GM12872 (cell line): ENCODE results near the gene MEX3D.

Experiments
- TF ChIP-seq, protein P1 (sequence below): IDR thresholded peaks from 3 replicates; pipeline ENCODE4 v1.5.1; 2011; ENCODE audit warnings: low read depth, mild to moderate bottlenecking, low read length, moderate library complexity; ENCODE audit not compliant: insufficient read depth

Gene MEX3D

GRCh38 chr19:1568320-1569019, at the start of gene MEX3D:
MEX3D (minus strand) TSS chr19:1568325; CDS start chr19:1568058, 267 bp downstream.
- TF ChIP-seq, protein P1, sequence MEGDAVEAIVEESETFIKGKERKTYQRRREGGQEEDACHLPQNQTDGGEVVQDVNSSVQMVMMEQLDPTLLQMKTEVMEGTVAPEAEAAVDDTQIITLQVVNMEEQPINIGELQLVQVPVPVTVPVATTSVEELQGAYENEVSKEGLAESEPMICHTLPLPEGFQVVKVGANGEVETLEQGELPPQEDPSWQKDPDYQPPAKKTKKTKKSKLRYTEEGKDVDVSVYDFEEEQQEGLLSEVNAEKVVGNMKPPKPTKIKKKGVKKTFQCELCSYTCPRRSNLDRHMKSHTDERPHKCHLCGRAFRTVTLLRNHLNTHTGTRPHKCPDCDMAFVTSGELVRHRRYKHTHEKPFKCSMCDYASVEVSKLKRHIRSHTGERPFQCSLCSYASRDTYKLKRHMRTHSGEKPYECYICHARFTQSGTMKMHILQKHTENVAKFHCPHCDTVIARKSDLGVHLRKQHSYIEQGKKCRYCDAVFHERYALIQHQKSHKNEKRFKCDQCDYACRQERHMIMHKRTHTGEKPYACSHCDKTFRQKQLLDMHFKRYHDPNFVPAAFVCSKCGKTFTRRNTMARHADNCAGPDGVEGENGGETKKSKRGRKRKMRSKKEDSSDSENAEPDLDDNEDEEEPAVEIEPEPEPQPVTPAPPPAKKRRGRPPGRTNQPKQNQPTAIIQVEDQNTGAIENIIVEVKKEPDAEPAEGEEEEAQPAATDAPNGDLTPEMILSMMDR = no peak

DNA sequence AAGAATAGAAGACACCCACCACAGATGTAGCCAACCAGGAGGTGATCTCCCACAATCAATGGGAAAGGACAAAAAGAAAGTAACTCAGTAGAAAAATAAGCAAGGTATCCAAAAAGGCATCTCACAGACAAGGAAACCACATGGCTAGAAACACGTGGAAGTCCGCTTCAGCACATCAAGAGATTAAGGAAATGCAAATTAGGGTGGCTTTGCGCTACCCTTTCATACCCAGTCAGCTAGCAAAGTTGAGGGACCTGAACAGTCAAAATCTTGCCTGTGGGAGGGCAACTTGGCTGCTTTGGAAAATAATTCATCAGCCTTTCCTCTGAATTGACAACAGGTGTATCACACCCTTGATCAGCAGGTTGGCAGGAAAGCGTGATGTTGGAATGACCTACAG, 48.8 kb upstream of the MEX3D start:
- TF ChIP-seq, protein P1 = no peak

GRCh38 chr19:1616396-1616795, 48.3 kb upstream of the MEX3D start:
- TF ChIP-seq, protein P1 = no peak

DNA sequence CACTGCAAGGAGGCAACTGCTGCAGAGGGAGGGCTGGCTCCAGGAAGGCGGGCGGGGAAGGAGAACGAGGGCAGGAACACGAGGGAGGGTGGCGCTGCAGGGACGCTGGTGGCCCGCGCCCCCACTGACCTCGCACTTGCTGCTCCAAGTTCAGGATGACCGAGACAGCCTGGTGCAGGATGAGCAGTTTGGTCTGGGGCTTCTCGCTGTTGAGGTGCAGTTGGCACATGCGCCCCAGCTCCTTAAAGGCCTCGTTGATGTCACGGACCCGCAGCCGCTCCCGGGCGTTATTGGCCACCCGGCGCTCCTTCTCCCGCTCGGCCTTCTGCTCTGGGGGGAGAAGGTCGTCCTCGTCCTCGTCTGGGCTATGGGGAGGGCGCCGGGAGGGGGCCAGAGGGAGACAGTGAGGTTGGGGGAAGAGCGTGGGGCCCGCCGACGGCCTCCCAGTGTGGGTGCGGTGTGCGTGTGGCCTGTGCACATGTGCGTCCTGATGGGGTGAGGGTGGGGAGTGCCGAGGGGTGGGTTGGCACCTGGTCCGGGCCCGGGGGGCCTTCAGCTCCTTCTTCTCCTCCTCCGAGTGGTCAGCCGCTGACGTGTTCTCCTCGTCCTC, 47.1 kb upstream of the MEX3D start:
- TF ChIP-seq, protein P1 = no peak

- TF ChIP-seq, protein P1 = no peak
These were observed 45.9 kb upstream of the MEX3D start for GRCh38 chr19:1613808-1614570.

- TF ChIP-seq, protein P1 = no peak
These were observed 45.0 kb upstream of the MEX3D start for GRCh38 chr19:1613146-1613545.
